NT2/D1 (cell line): ENCODE measurements around the gene RSPO3.

Source experiments
- YY1 ChIP-seq: IDR thresholded peaks from 2 replicates; pipeline ENCODE4 v1.6.1; 2011; ENCODE audit not compliant: insufficient read length, insufficient read depth
- ZNF274 ChIP-seq: IDR thresholded peaks from 2 replicates; pipeline ENCODE4 v1.6.1; 2011; ENCODE audit warnings: mild to moderate bottlenecking, low read depth, low read length

DNA sequence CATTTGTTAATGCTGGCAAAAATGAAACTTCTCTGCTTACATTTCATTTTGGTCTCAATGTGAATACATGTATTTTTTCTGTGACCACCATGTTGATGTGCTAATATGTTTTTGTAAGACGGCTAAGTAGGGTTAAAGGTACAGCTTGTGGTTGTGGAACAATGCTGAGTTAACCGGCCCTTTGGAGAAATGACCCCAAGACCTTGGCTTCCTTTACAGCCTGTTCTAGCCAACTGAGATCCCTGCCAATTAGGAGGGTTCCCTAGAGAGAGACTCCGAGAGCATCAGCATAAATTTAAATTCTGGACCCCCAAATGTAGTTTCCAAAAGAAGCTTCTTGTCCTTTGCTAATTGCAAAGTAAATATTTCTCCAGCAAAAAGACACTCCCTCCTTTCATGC lies 44.4 kb downstream of the RSPO3 start:
- TF ChIP-seq YY1 (no peak), ZNF274 (no peak)
